B cell (primary cell): ENCODE measurements around the gene TMX4. TPM values are rescaled to one million over a fixed set of nuclear protein-coding genes. Genes with fewer than 3 reads are reported as not detected.
"Not testable (repeated sequence)": the region's sequence is repeated elsewhere in the genome, so short reads cannot be mapped to it uniquely, and the experiment has no call there.

Experiments used
- ATAC-seq: fragments of 200-7000 bp; cut with Tn5 transposase; one replicate; pipeline ENCODE4 v1.10.0; 2021; ENCODE audit warnings: low read depth, mild to moderate bottlenecking, moderate number of reproducible peaks, moderate library complexity
- CTCF ChIA-PET: fragments of 350-600 bp; sonication (Branson Sonifier 250); formaldehyde crosslinking; loops from one replicate; lab custom pipeline; 2021; ENCODE audit warnings: antibody characterized with exemption, inconsistent platforms; lab: Charles Lee
- POLR2A ChIA-PET: fragments of 350-600 bp; sonication (Branson Sonifier 250); formaldehyde crosslinking; loops from one replicate; lab custom pipeline; 2021; ENCODE audit warnings: antibody characterized with exemption; lab: Charles Lee
- DNase-seq: peaks from one replicate; pipeline ENCODE4 v3.0.0; 2013
- H2AFZ ChIP-seq: 2 replicates; pipeline ENCODE4 v1.6.1; 2012; ENCODE audit warnings: mild to moderate bottlenecking, low read depth, low read length; ENCODE audit not compliant: insufficient read depth, poor library complexity, severe bottlenecking
- H3K27ac ChIP-seq, 2 donors: 1 replicate in 1 of 2; 2 replicates in 1 of 2; pipeline ENCODE4 v1.5.1; 2012 to 2013; ENCODE audit warnings: low read length in 2 of 2, mild to moderate bottlenecking in 2 of 2, moderate library complexity in 1 of 2
- H3K27me3 ChIP-seq, 4 experiments: fragments of 200-600 bp in 1 of 4; sonication (generic) in 1 of 4; replicated peaks in 1 of 4; 1 replicate in 2 of 4; 2 replicates in 2 of 4; pipeline versions ENCODE4 v1.6.1 to v1.7.0; 2013 to 2016; ENCODE audit warnings: low read length in 3 of 4, mild to moderate bottlenecking in 2 of 4, mixed read lengths in 1 of 4, moderate library complexity in 1 of 4; ENCODE audit not compliant: insufficient read depth in 4 of 4, control insufficient read depth in 3 of 4; ENCODE audit errors: control extremely low read depth in 1 of 4
- H3K36me3 ChIP-seq, 2 experiments: replicated peaks in 1 of 2; 1 replicate in 1 of 2; 2 replicates in 1 of 2; pipeline versions ENCODE4 v1.6.1 to v1.7.1; 2013; ENCODE audit warnings: low read length in 1 of 2; ENCODE audit not compliant: insufficient read depth in 2 of 2, control insufficient read depth in 1 of 2; ENCODE audit errors: control extremely low read depth in 1 of 2, extremely low read depth in 1 of 2
- H3K4me1 ChIP-seq, 2 donors: fragments of 200-600 bp in 1 of 2; sonication (generic) in 1 of 2; 1 replicate in 1 of 2; 2 replicates in 1 of 2; pipeline versions ENCODE4 v1.5.1 to v1.6.1; 2013 to 2017; ENCODE audit warnings: low read length in 2 of 2; ENCODE audit not compliant: control insufficient read depth in 2 of 2, insufficient read depth in 2 of 2
- H3K4me2 ChIP-seq: replicated peaks from 2 replicates; pipeline ENCODE3; 2012; ENCODE audit warnings: mild to moderate bottlenecking, low read depth, low read length; ENCODE audit not compliant: poor library complexity, severe bottlenecking
- H3K4me3 ChIP-seq, 5 experiments: fragments of 200-600 bp in 1 of 5; sonication (generic) in 1 of 5; 1 replicate in 3 of 5; 2 replicates in 2 of 5; pipeline versions ENCODE4 v1.5.1 to v1.7.0; 2011 to 2016; ENCODE audit warnings: low read length in 4 of 5, mild to moderate bottlenecking in 4 of 5, low read depth in 2 of 5, control low read depth in 1 of 5, moderate library complexity in 1 of 5; ENCODE audit not compliant: insufficient read depth in 1 of 5; ENCODE audit errors: control extremely low read depth in 1 of 5, extremely low read depth in 1 of 5
- H3K79me2 ChIP-seq: fragments of 200-600 bp; sonication (generic); one replicate; pipeline ENCODE4 v1.6.0; 2016; ENCODE audit warnings: low read length; ENCODE audit not compliant: control insufficient read depth, insufficient read depth
- H3K9ac ChIP-seq: fragments of 200-600 bp; sonication (generic); 2 replicates; pipeline ENCODE4 v1.6.1; 2017; ENCODE audit warnings: mild to moderate bottlenecking, low read length, moderate library complexity
- H3K9me3 ChIP-seq, 3 donors: one replicate each; pipeline versions ENCODE4 v1.6.1 to v1.7.1; 2013; ENCODE audit warnings: low read length in 2 of 3; ENCODE audit not compliant: control insufficient read depth in 2 of 3, insufficient read depth in 1 of 3; ENCODE audit errors: control extremely low read depth in 1 of 3
- H4K20me1 ChIP-seq: 2 replicates; pipeline ENCODE4 v1.6.0; 2012; ENCODE audit warnings: mild to moderate bottlenecking, low read length; ENCODE audit not compliant: insufficient read depth, control insufficient read depth, poor library complexity, severe bottlenecking
- H3K27ac Mint-ChIP-seq: one replicate; pipeline ENCODE4 v1.8.0; 2021; ENCODE audit warnings: mixed read lengths
- H3K27me3 Mint-ChIP-seq: one replicate; pipeline ENCODE4 v1.8.0; 2021; ENCODE audit warnings: mixed read lengths
- H3K4me1 Mint-ChIP-seq: one replicate; pipeline ENCODE4 v1.8.0; 2021; ENCODE audit warnings: mixed read lengths
- H3K4me3 Mint-ChIP-seq: one replicate; pipeline ENCODE4 v1.8.0; 2021; ENCODE audit warnings: mixed read lengths
- H3K9me3 Mint-ChIP-seq: one replicate; pipeline ENCODE4 v1.8.0; 2022; ENCODE audit warnings: mixed read lengths; ENCODE audit not compliant: insufficient read depth
- EZH2 ChIP-seq: IDR thresholded peaks from 2 replicates; pipeline ENCODE4 v1.6.1; 2012; ENCODE audit warnings: borderline replicate concordance, low read depth, mild to moderate bottlenecking, moderate library complexity, low read length; ENCODE audit not compliant: insufficient read depth, poor library complexity, severe bottlenecking
- WGBS: methylation state at CpG from one replicate; pipeline ENCODE4 v1.1.5; 2013; ENCODE audit warnings: missing lambda C conversion rate; ENCODE audit not compliant: insufficient coverage; 5-methylcytosine and 5-hydroxymethylcytosine counted together
- intact Hi-C: fragments of 100-400 bp; cut with micrococcal nuclease; formaldehyde crosslinking; loops from one replicate; pipeline ENCODE4 v1.10.0; 2022
- polyA plus RNA-seq: library from polyadenylated mRNA; depleted of rRNA; stranded (reverse); fragments of >200 nt; gene quantifications from 2 replicates; pipeline ENCODE4 v1.2.3, GENCODE V29; 2012
- total RNA-seq, 2 donors: library from RNA; stranded (reverse); fragments of 120-200 nt in 1 of 2; gene quantifications; 1 replicate in 1 of 2; 2 replicates in 1 of 2; pipeline versions ENCODE4 v1.2.3 to v1.2.4, GENCODE V29; 2013 to 2022
- TF ChIP-seq, protein P1 (sequence below): fragments of 200-600 bp; IDR thresholded peaks from one replicate; pipeline ENCODE4 v1.8.0; 2022; ENCODE audit warnings: antibody characterized with exemption, mild to moderate bottlenecking

TMX4 gene
- total and polyA plus RNA-seq, 2 donors (not counting 1 experiment from before 2014, with no cell fraction given): 5.8 to 62.9 TPM

DNA sequence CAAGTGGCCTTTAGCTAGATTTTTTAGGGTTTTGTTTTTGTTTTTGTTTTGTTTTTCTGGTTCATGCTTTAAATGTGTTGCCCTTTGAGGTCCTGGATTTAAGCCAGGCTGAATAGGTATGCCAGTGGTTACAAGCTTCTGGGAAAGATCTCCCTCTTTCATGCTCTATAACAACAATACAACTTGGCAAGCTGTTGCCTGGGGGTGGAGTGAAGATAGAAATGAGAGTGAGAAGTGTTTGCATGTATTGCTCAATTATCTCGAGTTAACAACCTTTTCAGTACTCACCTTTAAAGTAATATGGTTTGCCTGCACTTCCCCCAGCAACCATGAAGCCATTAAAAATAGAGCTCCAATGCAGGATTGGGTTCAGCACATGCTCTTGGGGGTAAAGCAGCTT, 60.1 kb downstream of the TMX4 start:
- ATAC-seq (no peak), DNase-seq (no peak)
- TF ChIP-seq EZH2: no peak
- TF ChIP-seq, protein P1, sequence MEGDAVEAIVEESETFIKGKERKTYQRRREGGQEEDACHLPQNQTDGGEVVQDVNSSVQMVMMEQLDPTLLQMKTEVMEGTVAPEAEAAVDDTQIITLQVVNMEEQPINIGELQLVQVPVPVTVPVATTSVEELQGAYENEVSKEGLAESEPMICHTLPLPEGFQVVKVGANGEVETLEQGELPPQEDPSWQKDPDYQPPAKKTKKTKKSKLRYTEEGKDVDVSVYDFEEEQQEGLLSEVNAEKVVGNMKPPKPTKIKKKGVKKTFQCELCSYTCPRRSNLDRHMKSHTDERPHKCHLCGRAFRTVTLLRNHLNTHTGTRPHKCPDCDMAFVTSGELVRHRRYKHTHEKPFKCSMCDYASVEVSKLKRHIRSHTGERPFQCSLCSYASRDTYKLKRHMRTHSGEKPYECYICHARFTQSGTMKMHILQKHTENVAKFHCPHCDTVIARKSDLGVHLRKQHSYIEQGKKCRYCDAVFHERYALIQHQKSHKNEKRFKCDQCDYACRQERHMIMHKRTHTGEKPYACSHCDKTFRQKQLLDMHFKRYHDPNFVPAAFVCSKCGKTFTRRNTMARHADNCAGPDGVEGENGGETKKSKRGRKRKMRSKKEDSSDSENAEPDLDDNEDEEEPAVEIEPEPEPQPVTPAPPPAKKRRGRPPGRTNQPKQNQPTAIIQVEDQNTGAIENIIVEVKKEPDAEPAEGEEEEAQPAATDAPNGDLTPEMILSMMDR: no peak
- Histone ChIP-seq H4K20me1 (no peaks in the 10 kb centered on the region), H3K4me1 (no peaks in the 10 kb centered on the region), H2AFZ (no peak overlapping the region), H3K27me3 (no peaks in the 10 kb centered on the region), H3K9me3 (peaks cover 0 to 7% (median 2%) of the 10 kb centered on the region in 3 donors), H3K9ac (no peak overlapping the region), H3K27ac (no peak overlapping the region), H3K4me2 (no peak overlapping the region), H3K36me3 (no peaks in the 10 kb centered on the region), H3K4me3 (no peak overlapping the region), H3K79me2 (no peaks in the 10 kb centered on the region)
- ChIA-PET CTCF (no interaction called here), POLR2A (no interaction called here)
- no CpG with 5 or more reads among the region's 1 CpG for WGBS
- H3K9me3 Mint-ChIP-seq: no peaks in the 10 kb centered on the region
- H3K27ac Mint-ChIP-seq: no peak overlapping the region
- no peaks in the 10 kb centered on the region for H3K4me1 Mint-ChIP-seq
- intact Hi-C loops: no loop called here
- no peak overlapping the region for H3K4me3 Mint-ChIP-seq
- peaks cover 17% of the 10 kb centered on the region for H3K27me3 Mint-ChIP-seq

DNA sequence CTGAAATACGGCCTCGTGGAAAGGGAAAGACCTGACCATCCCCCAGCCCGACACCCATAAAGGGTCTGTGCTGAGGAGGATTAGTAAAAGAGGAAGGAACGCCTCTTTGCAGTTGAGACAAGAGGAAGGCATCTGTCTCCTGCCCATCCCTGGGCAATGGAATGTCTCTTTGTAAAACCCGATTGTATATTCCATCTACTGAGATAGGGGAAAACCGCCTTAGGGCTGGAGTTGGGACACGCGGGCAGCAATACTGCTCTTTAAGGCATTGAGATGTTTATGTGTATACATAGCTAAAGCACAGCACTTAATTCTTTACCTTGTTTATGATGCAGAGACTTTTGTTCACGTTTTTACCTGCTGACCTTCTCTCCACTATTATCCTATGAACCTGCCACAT, 63.0 kb downstream of the TMX4 start:
- H3K4me3 Mint-ChIP-seq, H4K20me1 ChIP-seq, H3K79me2 ChIP-seq, H3K4me2 ChIP-seq, H3K4me3 ChIP-seq, H3K9me3 ChIP-seq, H3K27ac Mint-ChIP-seq, ATAC-seq, DNase-seq, H3K27me3 ChIP-seq, intact Hi-C loops, H3K4me1 ChIP-seq, CTCF ChIA-PET, H2AFZ ChIP-seq, H3K9me3 Mint-ChIP-seq, H3K9ac ChIP-seq, H3K36me3 ChIP-seq, H3K4me1 Mint-ChIP-seq, H3K27ac ChIP-seq, POLR2A ChIA-PET: not testable (repeated sequence)
- 75% methylated on average over 2 of the region's 9 CpGs for WGBS
- H3K27me3 Mint-ChIP-seq: peaks cover 18% of the 10 kb centered on the region
